ENCODE measurements around the gene IPMK.

IPMK gene

GRCh38 chr10:58174831-58175230 is 92.9 kb downstream of the IPMK start:
- H3K27me3 ChIP-seq, result peaks cover 8% of the 10 kb centered on the region
- TF ChIP-seq CTCF (IDR thresholded peaks at IDR 0.05), result no peak
- no peaks in the 10 kb centered on the region for H3K9me3 ChIP-seq
- no peak overlapping the region for H3K27ac ChIP-seq
- H3K36me3 ChIP-seq, result no peaks in the 10 kb centered on the region
- no peaks in the 10 kb centered on the region for H3K4me1 ChIP-seq (ENCODE audit: control insufficient read depth in 1 of 2, insufficient read depth in 1 of 2, low read depth in 1 of 2, low read length in 1 of 2)
- H3K4me3 ChIP-seq (ENCODE audit: low read depth in 1 of 2, low read length in 1 of 2), result no peak overlapping the region

- Histone ChIP-seq H3K4me1 (ENCODE audit: control insufficient read depth in 1 of 2, insufficient read depth in 1 of 2, low read depth in 1 of 2, low read length in 1 of 2) (no peaks in the 10 kb centered on the region), H3K27me3 (peaks cover 17% of the 10 kb centered on the region), H3K4me3 (ENCODE audit: low read depth in 1 of 2, low read length in 1 of 2) (no peak overlapping the region), H3K36me3 (no peaks in the 10 kb centered on the region), H3K9me3 (no peaks in the 10 kb centered on the region), H3K27ac (no peak overlapping the region)
- TF ChIP-seq CTCF (IDR thresholded peaks at IDR 0.05), result no peak
These were observed 94.3 kb downstream of the IPMK start for GRCh38 chr10:58173391-58173790.

GRCh38 chr10:58171146-58171545 is 96.5 kb downstream of the IPMK start:
- Histone ChIP-seq H3K27me3 (peaks cover 17% of the 10 kb centered on the region), H3K4me3 (ENCODE audit: low read depth in 1 of 2, low read length in 1 of 2) (no peak overlapping the region), H3K27ac (no peak overlapping the region), H3K9me3 (no peaks in the 10 kb centered on the region), H3K4me1 (ENCODE audit: control insufficient read depth in 1 of 2, insufficient read depth in 1 of 2, low read depth in 1 of 2, low read length in 1 of 2) (no peaks in the 10 kb centered on the region), H3K36me3 (no peaks in the 10 kb centered on the region)
- TF ChIP-seq CTCF (IDR thresholded peaks at IDR 0.05), result no peak

- TF ChIP-seq CTCF (IDR thresholded peaks at IDR 0.05), result no peak
- peaks cover 6% of the 10 kb centered on the region for H3K27me3 ChIP-seq
- no peak overlapping the region for H3K4me3 ChIP-seq (ENCODE audit: low read depth in 1 of 2, low read length in 1 of 2)
- no peaks in the 10 kb centered on the region for H3K36me3 ChIP-seq
- no peak overlapping the region for H3K27ac ChIP-seq
- no peaks in the 10 kb centered on the region for H3K9me3 ChIP-seq
- H3K4me1 ChIP-seq (ENCODE audit: control insufficient read depth in 1 of 2, insufficient read depth in 1 of 2, low read depth in 1 of 2, low read length in 1 of 2), result no peaks in the 10 kb centered on the region
These were observed 103.2 kb downstream of the IPMK start for GRCh38 chr10:58164517-58164916.

GRCh38 chr10:58158806-58159205 is 108.9 kb downstream of the IPMK start:
- Histone ChIP-seq H3K9me3 (no peaks in the 10 kb centered on the region), H3K4me3 (ENCODE audit: low read depth in 1 of 2, low read length in 1 of 2) (no peak overlapping the region), H3K36me3 (no peaks in the 10 kb centered on the region), H3K27ac (no peak overlapping the region), H3K4me1 (ENCODE audit: control insufficient read depth in 1 of 2, insufficient read depth in 1 of 2, low read depth in 1 of 2, low read length in 1 of 2) (no peaks in the 10 kb centered on the region), H3K27me3 (no peaks in the 10 kb centered on the region)
- no peak for TF ChIP-seq CTCF (IDR thresholded peaks at IDR 0.05)

Data from neutrophil (primary cell).